ENCODE results near the gene GSC2.

Gene GSC2

DNA sequence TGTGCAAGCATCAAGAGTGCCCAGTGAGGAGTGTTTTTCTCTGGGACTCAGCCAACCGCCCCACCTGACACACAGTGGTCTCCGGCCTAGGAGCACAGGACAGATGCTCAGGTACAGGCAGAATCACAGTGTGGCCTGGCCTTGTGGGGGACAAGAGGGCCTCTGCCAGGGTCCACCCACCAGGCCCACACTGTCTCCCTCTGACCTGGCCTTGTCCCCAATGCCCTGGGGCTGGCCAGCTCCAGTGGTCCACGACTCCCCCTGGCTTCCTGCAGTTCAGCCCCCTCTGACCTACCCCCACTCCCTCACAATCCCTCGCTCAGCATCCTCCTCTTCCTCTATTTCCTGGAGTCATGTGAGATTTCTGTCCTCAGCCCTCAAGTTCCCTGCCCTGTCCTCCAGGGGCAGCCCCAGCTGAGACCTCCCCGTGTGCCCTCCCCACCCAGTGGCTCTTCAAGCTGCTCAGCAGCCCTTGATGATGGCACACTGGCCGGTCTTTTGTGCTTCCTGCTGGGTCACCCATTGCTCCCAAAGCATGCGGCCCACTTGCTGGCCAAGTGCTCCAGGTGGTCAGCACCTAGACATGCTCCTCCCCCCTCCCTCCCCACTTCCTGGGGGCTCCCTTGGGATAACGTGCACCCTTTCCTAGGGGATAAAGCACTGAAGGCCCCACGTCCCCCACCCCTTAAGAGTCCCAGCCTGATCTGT is 17.2 kb downstream of the GSC2 start:
- DNase-seq, result no peak

DNA sequence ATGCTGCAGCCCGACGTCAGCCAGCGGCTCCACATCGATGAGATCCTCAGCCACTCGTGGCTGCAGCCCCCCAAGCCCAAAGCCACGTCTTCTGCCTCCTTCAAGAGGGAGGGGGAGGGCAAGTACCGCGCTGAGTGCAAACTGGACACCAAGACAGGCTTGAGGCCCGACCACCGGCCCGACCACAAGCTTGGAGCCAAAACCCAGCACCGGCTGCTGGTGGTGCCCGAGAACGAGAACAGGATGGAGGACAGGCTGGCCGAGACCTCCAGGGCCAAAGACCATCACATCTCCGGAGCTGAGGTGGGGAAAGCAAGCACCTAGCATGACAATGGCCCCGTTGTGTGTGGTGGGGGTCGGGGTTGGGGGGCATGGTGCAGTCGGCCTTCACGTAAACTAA is 17.9 kb downstream of the GSC2 start:
- DNase-seq, result no peak

DNA sequence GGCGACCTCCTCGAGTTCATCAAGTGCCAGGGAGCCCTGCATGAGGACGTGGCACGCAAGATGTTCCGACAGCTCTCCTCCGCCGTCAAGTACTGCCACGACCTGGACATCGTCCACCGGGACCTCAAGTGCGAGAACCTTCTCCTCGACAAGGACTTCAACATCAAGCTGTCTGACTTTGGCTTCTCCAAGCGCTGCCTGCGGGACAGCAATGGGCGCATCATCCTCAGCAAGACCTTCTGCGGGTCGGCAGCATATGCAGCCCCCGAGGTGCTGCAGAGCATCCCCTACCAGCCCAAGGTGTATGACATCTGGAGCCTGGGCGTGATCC is 18.4 kb downstream of the GSC2 start:
- DNase-seq, result no peak

DNA sequence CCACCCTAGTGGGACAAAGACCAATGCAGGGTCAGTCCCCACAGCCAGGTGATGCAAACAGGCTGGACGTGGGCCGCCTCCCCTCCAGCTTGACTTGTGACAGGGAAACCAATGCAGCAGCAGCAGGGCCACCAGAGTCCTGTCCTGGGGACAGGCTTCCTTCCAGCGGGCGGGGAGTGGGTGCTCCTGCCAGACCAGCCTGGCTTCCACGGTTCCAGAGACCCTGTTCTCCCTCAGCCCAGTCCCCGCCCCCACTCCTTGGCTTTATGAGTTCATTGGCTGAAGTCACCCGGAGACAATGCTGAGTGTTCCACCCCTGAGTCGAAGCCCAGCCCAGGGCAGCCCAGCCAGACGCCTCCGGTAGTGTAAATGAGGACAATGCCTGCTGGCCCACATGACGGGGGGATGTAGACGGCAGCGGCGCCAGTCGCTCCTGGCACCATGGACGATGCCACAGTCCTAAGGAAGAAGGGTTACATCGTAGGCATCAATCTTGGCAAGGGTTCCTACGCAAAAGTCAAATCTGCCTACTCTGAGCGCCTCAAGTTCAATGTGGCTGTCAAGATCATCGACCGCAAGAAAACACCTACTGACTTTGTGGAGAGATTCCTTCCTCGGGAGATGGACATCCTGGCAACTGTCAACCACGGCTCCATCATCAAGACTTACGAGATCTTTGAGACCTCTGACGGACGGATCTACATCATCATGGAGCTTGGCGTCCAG is 19.0 kb downstream of the GSC2 start, which contains the start of gene TSSK2:
Gene TSSK2, plus strand, starts transcription at position 350 of the 726 bp plus-strand sequence. Its CDS starts 92 bp downstream, at position 442.
- DNase-seq, result no peak

DNA sequence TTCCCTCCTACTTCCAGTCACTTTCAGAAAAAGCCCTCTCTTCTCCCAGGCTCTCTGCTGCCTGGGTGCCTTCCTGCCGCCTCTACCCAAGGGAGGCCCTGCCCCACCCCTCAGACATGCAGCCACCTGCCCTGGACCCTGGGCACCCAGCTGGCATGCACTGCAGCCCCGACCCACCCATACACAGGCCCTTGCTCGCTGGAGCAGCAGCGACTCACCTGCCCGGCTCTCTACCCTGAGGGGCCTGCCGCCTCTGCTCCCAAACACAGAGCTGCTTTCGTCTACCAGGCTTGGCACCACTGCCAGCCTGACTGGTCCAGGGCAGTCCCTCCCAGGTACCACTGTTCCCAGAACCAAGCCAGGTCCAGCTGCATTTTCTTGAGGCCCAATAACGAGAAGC is 20.2 kb downstream of the GSC2 start:
- DNase-seq, result no peak

DNA sequence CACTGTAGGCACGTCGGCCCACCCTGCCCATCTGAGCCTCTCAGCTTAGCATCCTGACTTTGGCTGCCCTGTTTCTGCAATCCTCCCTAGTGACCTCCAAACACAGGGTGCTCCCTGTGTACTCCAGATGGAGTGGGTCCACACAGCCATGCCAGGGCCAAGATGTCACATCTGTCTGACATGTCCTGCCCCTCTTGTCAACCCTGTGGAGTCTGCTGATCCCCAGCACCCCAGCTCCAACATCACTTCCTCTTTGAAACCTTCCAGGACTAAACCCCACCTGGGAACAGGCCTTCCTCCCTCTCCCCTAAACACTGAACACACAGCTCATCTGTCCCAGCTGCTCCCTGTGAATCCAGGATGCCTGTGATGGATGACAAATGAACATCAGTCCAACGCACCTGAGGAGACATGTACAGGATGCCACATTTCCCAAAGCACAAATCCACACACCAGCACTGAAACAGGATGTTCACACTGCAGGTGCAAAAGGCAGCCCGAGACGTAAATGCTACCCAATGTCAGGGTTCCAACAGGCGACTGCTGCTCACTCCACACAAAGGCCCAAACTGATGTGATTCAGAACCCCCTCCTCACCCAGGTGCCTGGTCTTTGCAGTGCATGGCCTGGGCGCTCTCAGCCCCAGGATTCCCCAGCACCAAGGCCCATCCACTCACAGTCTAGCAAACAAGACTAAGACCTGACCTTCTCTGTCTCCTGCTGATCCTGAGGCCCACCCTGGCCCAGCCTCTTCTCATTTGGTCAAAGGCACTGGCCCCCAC is 21.0 kb downstream of the GSC2 start:
- no peak for DNase-seq

DNA sequence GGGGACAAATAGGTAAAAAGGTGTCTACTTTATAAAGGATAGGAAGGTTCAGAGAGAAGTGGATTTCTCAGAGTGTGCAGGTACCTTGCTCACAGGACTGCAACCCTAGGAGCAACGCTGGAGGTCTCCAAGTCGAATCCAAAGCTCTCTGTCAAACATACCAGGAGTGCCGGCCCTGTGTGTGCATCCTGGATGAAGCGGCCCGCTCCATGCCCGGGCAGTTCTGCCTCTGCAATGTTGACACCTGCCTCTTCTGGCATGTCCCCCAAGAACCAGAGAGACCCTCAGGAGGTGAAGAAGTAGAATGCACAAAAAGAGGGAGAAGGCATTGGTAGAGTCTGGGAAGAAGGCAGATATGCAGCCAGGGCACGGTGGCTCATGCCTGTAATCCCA is 22.1 kb downstream of the GSC2 start:
- no peak for DNase-seq

DNA sequence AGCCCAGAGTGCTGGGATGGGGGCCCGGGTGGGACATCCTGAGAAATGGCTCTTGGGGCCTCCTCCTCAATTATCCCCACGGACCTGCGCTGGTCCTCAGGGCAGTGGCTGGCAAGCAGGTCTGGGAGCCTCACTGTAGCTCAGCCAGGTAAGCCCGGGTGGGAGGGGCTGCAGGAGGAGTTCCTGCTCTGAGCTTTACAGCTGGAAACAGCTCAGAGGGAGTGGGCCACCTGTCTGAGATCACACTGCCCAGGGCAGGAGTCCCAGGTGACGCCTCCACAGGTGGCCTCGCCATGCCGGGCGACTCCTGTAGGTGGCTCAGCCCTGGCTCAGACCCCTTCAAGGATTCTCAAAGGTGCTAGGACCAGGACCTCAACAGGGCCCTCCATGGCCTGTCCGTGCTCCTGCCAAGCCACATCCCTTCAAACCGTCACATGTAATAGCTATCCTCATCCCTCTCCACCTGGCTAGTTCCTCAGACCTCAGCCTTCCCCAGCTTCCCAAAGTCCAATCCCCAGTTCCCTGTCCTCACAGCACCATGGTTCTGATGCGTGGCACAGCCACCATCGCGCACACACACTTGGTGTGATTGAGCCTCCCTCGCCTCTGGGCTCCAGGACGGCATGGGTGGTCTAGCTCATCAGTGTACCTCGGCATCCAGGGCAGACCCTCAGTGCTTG is 22.6 kb downstream of the GSC2 start:
- no peak for DNase-seq

DNA sequence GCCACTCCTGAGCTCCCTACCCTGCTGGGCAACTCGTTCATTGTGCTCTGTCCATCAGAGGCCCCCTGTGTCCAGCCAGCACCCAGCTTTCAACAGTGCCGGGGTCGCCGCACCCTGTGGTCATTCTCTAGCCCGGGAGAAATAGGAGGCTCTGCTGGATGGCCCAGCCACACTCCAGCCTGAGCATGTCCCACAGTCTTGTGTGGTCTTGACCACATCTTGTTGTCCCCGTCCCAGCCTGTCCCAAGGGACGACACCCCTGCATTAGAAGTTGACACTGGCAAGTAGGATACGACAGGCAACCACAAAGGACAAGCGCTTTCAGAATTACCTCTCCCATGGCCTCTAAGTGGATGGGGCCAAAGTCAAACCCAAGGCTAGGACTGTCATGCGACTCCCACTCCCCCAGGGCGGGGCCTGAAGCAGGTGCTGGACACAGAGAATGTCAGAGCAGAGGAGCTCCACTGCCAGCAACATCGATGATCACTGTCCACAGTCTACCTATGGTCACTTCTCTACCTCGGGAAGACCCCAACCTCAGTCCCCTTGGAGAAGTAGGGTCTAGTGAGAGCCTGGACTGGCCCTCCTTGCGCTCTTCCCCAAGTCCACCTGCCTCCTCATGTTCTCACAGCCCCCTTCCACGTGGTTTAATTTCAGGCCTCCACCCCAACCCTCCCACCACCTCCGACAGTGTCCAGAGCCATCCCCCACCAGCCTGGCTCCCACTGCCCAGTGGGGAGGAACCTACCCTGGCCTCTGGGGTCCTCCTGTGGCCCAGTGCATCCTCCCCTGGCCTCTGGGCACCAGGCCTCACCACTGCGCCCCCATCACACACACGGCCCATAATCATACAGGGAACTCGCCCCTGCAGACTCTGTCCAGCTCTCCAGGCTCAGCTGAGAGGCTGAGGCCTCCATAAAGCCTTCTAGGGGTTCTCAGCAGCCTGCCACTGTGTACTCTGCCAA is 23.5 kb downstream of the GSC2 start:
- no peak for DNase-seq

DNA sequence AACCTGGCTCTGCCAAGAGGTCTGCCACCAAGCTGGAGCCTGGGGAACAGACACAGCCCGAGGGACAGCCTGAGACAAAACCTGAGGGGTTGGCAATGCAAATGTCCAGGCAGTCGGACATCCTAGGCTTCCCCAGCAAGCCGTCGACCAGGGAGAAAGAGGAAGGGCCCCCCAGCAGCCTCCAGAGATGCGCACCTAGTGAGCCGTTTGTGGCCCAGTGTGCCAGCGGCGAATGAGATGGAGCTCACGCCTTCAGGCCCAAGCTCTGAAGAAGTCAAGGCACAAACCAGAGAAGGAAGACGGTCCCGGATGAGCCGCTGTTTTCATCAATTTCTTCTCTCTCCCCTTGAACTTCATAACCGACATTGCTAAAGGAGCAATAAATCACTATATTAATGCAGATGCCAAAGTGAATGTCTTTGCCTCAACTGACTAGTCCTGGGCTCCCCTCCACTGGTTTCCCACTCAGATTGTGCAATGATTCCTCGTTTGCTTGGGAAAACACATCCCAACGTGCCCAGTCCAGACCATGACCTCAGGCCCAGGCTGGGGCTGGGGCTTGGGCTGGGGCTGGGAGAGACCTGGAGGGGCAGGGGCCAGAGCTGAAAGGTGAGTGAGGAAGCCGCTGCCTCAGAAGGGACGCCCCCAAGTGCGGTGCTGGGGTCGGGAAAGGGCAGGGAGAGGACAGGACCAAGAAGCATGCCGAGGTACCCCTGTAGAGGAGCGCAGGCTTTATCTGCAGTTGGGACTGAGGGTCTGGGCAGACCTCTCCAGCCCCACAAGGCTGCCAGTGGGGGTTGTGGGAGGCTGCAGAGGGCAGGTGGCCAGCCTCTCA is 24.4 kb downstream of the GSC2 start:
- DNase-seq, result no peak

DNA sequence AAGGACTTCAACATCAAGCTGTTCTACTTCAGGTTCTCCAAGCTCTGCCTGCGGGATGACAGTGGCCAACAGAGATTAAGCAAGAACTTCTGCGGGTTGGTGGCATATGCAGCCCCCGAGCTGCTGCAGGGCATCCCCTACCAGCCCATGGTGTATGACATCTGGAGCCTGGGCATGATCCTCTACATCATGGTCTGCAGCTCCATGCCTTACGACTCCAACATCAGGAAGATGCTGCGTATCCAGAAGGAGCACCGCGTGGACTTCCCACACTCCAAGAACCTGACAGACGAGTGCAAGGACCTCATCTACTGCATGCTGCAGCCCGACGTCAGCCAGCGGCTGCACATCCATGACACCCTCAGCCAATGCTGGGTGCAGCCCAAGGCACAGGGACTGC is 25.1 kb downstream of the GSC2 start:
- DNase-seq, result no peak

DNA sequence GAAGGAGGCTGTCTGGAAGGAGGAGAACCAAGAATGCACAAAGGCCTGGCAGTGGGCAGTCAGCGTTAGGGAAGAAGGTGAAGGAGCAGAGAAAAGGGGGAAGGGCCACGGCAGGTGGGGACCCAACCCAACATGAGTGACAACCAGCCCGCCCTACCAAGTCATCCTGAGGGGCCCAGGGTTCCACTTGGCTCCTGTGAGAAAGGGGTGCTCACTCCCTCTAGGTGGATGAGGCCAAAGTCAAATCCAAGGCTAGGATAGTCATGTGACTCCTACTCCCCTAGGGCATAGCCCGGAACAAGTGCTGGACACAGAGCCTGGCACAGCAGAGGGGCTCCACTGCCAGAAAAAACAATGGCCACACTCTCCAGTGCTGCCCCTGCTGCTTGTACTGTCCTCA is 25.7 kb downstream of the GSC2 start:
- DNase-seq, result no peak

DNA sequence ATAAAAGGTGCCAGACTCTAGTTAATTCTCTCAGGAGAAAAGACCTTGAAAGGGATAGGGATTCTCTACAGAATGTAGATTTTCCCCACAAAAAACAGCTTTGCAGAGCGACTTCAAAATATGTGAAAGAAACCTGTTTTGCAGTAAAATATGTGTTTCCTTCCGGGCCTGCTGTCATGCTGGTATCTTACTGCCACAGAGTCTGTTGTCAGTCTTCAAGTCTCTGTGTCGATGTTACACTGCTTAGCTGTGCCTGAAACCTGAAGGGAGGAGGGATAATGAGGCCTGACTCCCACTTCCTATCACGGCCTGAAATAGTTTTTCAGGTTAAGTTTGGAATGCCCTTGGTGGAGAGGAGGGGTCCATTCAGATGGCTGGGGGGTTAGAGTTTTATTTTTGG is 26.2 kb downstream of the GSC2 start:
- DNase-seq, result no peak

DNA sequence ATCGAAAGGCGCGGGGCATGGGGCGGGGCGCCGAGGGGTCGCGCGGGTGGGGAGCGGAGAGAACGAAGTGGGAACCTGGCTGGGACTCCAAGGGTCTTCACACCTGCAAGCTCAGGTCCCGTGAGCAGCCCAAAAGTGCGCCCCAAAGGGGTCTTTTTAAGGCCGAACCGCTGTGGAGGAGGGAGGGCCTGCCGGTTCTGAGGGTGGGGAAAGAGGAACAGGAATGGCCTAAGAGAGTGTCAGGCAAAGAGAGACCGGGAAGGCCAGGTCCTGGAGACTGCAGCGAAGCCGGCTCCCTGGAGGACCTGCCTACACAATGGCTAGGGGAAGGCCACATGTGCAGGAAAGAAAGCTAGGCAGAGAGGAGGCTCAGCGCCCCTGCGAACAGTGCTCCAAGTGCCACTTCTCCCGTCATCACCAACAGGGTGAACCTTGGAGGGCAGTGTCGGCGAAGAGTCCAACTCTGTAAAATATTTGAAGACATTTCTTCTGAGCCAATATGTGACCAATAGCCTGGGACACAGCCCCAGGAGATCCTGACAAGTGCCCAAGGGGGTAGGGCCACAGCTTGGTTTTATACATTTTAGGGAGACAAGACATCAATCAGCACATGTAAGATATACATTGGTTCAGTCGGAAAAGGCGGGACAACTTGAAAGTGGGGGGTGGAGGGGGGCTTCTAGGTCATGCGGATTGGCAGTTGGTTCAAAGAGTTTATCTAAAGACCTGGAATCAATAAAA is 27.2 kb downstream of the GSC2 start:
- no peak for DNase-seq

DNA sequence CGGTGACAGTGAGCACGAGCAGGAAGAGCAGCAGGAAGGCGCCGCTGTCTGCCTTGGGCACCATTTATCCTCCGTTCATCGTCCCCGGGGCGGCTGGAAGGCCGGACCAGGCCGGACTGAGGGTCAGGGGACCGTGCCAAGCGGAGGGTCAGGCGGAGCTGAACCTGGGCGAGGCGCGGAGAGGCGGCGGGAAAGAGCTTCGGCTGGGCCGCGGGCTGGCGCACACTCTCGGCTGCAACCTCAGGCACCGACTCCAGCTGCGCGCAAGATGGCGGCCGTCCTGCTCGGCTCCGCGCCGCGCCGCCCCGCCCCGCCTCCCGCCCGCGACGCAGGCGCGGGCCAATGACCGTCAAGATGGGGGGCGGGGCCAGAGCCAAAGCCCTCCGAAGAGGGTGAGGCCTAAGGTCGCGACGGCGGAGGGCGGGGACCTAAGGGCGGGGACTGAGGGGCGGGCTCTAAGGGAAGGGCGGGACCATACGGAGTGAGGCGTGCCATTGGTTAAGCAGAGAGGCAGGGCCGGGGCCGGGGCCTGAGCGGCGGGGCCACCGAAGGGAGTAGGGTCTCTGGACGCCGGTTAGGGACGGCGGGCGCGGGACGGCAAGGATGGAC is 27.8 kb downstream of the GSC2 start, which contains the start of gene DGCR2:
Gene DGCR2, minus strand, starts transcription at position 270 of the 609 bp plus-strand sequence. Its CDS starts 206 bp downstream, at position 64.
- DNase-seq, result peak; percentile 97 to 98

DNA sequence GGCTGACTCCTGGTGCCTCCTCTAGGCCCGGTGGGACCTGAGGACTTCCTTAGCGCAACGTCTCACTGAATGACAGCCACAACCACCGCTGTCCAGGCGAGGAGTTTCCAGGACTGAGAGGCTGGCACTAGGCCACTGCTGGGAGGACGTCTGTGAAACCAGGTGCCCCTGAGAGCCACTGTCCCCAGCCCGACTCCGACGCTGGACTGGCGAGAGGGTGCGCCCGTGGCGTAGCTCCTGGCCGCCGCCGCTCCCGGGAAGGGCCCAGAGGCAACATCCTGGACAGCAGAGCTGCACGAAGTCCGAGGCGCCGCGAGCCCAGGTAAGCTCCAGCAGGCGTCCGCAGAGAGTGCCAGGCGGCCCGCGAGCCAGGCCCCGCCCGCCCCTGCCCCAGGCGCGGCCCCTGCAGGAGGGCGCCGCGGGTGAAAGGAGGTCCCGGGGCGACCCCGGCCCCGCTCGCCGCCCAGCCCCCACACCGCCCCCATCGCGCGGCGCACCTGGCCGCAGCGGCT is 28.4 kb downstream of the GSC2 start:
- DNase-seq, result peak; percentile 62 to 63

DNA sequence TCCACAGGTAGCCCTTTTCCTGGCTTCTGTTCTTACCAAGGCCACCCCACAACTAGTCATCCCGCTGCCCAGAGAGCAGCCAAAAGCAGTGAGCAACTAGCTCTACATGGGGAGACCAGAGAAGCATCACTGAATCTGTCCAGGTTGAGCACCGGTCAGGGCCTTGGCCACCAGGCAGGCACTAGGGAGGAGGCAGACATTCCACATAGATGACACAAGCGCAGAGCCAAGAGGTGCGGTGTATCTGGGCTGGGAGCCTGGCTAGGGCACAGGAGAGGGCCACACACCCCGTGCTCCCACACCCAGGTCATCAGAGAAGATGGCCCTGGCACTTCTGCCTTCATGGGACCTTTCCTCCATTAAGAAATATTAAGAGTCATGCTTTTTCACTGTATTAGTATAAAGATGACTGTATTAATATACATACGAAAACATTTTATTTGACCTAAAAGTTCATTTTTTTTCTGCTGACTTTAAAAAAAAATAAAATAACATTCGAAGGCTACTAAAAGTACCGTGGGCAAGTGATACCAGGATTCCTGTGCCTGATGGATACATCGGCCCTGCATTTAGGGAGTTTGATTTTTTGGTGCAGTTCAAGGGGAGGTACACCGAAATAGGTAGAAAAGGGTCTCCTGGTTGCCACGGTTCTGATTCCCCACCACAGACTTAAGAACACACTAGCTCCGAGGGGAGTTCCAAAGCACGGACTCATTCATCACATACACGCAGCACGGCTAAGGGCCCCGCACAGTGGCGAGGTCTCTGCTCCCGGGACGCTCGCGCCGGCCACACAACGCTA is 29.1 kb downstream of the GSC2 start:
- no peak for DNase-seq

DNA sequence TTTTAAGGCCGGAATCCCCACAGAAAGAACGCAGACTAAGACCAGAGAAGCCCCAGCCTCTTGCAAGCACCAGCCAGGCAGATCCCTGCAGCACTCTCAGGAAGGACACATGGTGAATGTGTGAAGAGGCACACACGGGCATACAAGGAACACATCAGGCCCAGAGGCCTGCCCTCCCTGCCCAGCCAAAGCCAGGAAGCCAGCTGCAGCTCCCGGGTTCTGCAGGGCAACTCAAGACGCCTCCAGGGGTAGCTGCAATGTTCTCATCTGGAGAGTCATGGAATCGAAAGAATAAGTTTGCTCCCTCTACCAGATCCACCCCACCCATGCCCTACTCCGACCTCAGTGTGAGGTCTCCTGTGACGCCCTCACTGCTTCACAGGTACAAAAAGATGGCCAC is 30.1 kb downstream of the GSC2 start:
- DNase-seq, result no peak

Data from activated T-cell treated with anti-CD3 and anti-CD28 coated beads, Interleukin-2, amount 50 U/mL, for 48 hours (primary cell).